EH (cell line): ENCODE measurements around the gene XYLB.
"Not testable (repeated sequence)": the region's sequence is repeated elsewhere in the genome, so short reads cannot be mapped to it uniquely, and the experiment has no call there.

Experiments
- DNase-seq: peaks from one replicate; pipeline ENCODE4 v3.0.0-alpha.2; 2015; ENCODE audit warnings: low read depth

Gene XYLB

GRCh38 chr3:38346587-38347410 lies at the start of gene XYLB:
XYLB (plus strand) TSS chr3:38346785; CDS start chr3:38346869, 84 bp downstream.
- DNase-seq: peak; percentile 85

GRCh38 chr3:38297053-38297452 lies 49.5 kb upstream of the XYLB start:
- DNase-seq: not testable (repeated sequence)

- no peak for DNase-seq
These were observed 49.0 kb upstream of the XYLB start for GRCh38 chr3:38297537-38297936.

GRCh38 chr3:38297947-38298711 lies 48.5 kb upstream of the XYLB start:
- DNase-seq: peak; percentile 25

- DNase-seq: no peak
These were observed 39.6 kb upstream of the XYLB start for GRCh38 chr3:38306941-38307340.

- DNase-seq: no peak
These were observed 39.0 kb upstream of the XYLB start for GRCh38 chr3:38307599-38307998.

GRCh38 chr3:38308456-38308855 lies 38.1 kb upstream of the XYLB start:
- no peak for DNase-seq

- no peak for DNase-seq
These were observed 35.1 kb upstream of the XYLB start for GRCh38 chr3:38311476-38311875.

- DNase-seq: no peak
These were observed 34.6 kb upstream of the XYLB start for GRCh38 chr3:38311941-38312340.

- no peak for DNase-seq
These were observed 34.2 kb upstream of the XYLB start for GRCh38 chr3:38312356-38312755.

GRCh38 chr3:38313263-38313662 lies 33.3 kb upstream of the XYLB start:
- no peak for DNase-seq

- DNase-seq: no peak
These were observed 32.9 kb upstream of the XYLB start for GRCh38 chr3:38313695-38314094.

GRCh38 chr3:38314112-38314763 lies 32.3 kb upstream of the XYLB start:
- peak; percentile 1 for DNase-seq

- DNase-seq: no peak
These were observed 31.7 kb upstream of the XYLB start for GRCh38 chr3:38314764-38315487.

- DNase-seq: no peak
These were observed 30.9 kb upstream of the XYLB start for GRCh38 chr3:38315488-38316230.

- no peak for DNase-seq
These were observed 30.0 kb upstream of the XYLB start for GRCh38 chr3:38316356-38317191.

GRCh38 chr3:38317192-38317759 lies 29.3 kb upstream of the XYLB start:
- DNase-seq: no peak

- DNase-seq: no peak
These were observed 27.6 kb upstream of the XYLB start for GRCh38 chr3:38318766-38319671.

GRCh38 chr3:38320638-38321037 lies 25.9 kb upstream of the XYLB start:
- DNase-seq: not testable (repeated sequence)
